Karpas-422 (cell line): ENCODE data around the gene RNF4. TPM values are rescaled to one million over a fixed set of nuclear protein-coding genes. Genes with fewer than 3 reads are reported as not detected.

Experiments
- DNase-seq: peaks from one replicate; pipeline ENCODE4 v3.0.0-alpha.2; 2015
- H2AFZ ChIP-seq: fragments of 200-600 bp; sonication (generic); 2 replicates; pipeline ENCODE4 v1.6.1; 2014; ENCODE audit warnings: antibody characterized with exemption, low read length, mixed read lengths
- H3K27ac ChIP-seq: fragments of 200-600 bp; sonication (generic); 2 replicates; pipeline ENCODE4 v1.5.1; 2014; ENCODE audit warnings: mild to moderate bottlenecking, low read length, moderate library complexity
- H3K27me3 ChIP-seq: fragments of 200-600 bp; sonication (generic); 2 replicates; pipeline ENCODE4 v1.6.1; 2014; ENCODE audit warnings: low read length, mixed read lengths
- H3K36me3 ChIP-seq: fragments of 200-600 bp; sonication (generic); 2 replicates; pipeline ENCODE4 v1.6.1; 2014; ENCODE audit warnings: low read length, mixed read lengths; ENCODE audit not compliant: insufficient read depth
- H3K4me1 ChIP-seq: fragments of 200-600 bp; sonication (generic); 2 replicates; pipeline ENCODE4 v1.6.1; 2014; ENCODE audit warnings: mild to moderate bottlenecking, low read length, mixed read lengths
- H3K4me2 ChIP-seq: fragments of 200-600 bp; sonication (generic); 2 replicates; pipeline ENCODE4 v1.6.1; 2014; ENCODE audit warnings: low read length, low read depth, mild to moderate bottlenecking; ENCODE audit not compliant: poor library complexity, severe bottlenecking
- H3K4me3 ChIP-seq: fragments of 200-600 bp; sonication (generic); 2 replicates; pipeline ENCODE4 v1.5.1; 2014; ENCODE audit warnings: mild to moderate bottlenecking, antibody characterized with exemption, low read length, mixed read lengths
- H3K79me2 ChIP-seq: fragments of 200-600 bp; sonication (generic); 2 replicates; pipeline ENCODE4 v1.6.1; 2014; ENCODE audit warnings: mild to moderate bottlenecking, low read length, mixed read lengths
- H3K9ac ChIP-seq: fragments of 200-600 bp; sonication (generic); 2 replicates; pipeline ENCODE4 v1.6.0; 2014; ENCODE audit warnings: low read length
- H3K9me2 ChIP-seq: fragments of 200-600 bp; sonication (generic), shearing (Covaris generic); replicated peaks from 2 replicates; pipeline ENCODE4 v1.6.0; 2014; ENCODE audit warnings: mild to moderate bottlenecking, low read length, moderate library complexity; ENCODE audit not compliant: insufficient read depth
- H3K9me3 ChIP-seq: fragments of 300-700, 200-600 bp; sonication (generic); 2 replicates; pipeline ENCODE4 v1.6.1; 2014; ENCODE audit warnings: low read length, mixed read lengths
- H4K20me1 ChIP-seq: fragments of 200-600 bp; sonication (generic); 2 replicates; pipeline ENCODE4 v1.6.1; 2014; ENCODE audit warnings: mild to moderate bottlenecking, antibody characterized with exemption, low read length, low read depth; ENCODE audit not compliant: insufficient read depth
- total RNA-seq: library from RNA; depleted of rRNA; stranded (reverse); fragments of >200 nt; shearing (Covaris generic); gene quantifications from 2 replicates; pipeline ENCODE4 v1.2.3, GENCODE V29; 2014; ENCODE audit warnings: low replicate concordance

The RNF4 gene
- total RNA-seq, 1 experiment from 2014 or later = 84.8 TPM

DNA sequence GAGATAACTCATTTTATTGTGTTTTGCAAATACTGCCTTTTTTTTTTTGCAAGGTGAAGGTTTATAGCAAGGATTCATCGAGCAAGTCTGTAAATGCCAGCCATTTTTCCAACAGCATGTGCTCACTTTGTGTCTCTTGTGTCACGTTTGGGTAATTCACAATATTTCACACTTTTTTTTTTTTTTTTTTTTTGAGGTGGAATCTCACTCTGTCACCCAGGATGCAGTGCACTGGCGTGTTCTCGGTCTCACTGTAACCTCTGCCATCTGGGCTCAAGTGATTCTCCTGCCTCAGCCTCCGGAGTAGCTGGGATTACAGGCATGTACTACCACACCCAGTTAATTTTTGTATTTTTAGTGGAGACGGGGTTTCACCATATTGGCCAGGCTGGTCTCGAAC is 1.9 kb downstream of the RNF4 start:
- peaks cover 81% of the 10 kb centered on the region for H3K79me2 ChIP-seq
- no peaks in the 10 kb centered on the region for H3K9me3 ChIP-seq
- peaks cover 37% of the 10 kb centered on the region for H4K20me1 ChIP-seq
- no peak overlapping the region for H3K27ac ChIP-seq
- H2AFZ ChIP-seq = no peak overlapping the region
- DNase-seq = no peak
- H3K9ac ChIP-seq = peak overlapping the region; percentile 99
- H3K27me3 ChIP-seq = no peaks in the 10 kb centered on the region
- H3K4me3 ChIP-seq = peak overlapping the region; percentile 88
- peaks cover 34% of the 10 kb centered on the region for H3K36me3 ChIP-seq
- H3K9me2 ChIP-seq = no peaks in the 10 kb centered on the region
- peak overlapping the region; percentile 86 for H3K4me2 ChIP-seq
- peaks cover 20% of the 10 kb centered on the region for H3K4me1 ChIP-seq

DNA sequence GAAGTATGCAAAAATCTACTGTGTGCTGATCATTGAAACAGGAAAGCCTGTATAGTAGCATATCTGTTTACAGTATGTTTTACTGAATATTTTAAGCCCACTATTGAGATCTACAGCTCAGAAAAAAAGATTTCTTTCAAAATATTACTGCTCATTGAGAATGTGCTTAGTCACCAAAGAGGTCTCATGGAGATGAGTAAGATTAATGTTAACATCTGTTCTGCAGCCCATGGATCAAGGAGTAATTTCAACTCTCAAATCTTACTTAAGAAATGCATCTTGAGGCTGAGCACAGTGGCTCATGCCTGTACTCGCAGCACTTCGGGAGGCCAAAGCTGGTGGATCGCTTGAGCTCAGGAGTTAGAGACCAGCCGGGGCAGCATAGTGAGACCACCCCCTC is 3.3 kb downstream of the RNF4 start:
- Histone ChIP-seq H3K9me3 (no peaks in the 10 kb centered on the region), H3K27ac (no peak overlapping the region), H3K79me2 (peaks cover 95% of the 10 kb centered on the region), H3K9me2 (no peaks in the 10 kb centered on the region), H3K4me1 (peaks cover 33% of the 10 kb centered on the region), H4K20me1 (peaks cover 51% of the 10 kb centered on the region), H3K9ac (no peak overlapping the region), H3K4me3 (no peak overlapping the region), H3K27me3 (no peaks in the 10 kb centered on the region), H3K36me3 (peaks cover 38% of the 10 kb centered on the region), H3K4me2 (no peak overlapping the region), H2AFZ (no peak overlapping the region)
- no peak for DNase-seq

DNA sequence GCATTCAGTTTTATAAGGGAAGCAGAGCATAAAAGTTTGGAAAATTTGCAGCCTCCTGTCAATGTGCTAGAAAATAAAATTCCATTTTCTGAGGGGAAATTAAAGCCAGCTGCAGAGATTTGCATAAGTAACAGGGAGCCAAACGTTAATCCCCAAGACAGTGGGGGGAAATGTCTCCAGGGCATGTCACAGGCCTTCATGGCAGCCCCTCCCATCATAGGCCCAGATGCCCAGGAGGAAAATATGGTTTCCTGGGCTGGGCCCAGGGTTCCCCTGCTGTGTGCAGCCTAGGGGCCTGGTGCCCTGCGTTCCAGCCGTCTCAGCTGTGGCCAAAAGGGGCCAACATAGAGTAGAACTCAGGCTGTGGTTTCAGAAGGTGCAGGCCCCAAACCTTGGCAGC is 9.3 kb downstream of the RNF4 start:
- H4K20me1 ChIP-seq = peaks cover 73% of the 10 kb centered on the region
- H3K4me3 ChIP-seq = no peak overlapping the region
- no peaks in the 10 kb centered on the region for H3K9me3 ChIP-seq
- H3K27me3 ChIP-seq = no peaks in the 10 kb centered on the region
- no peaks in the 10 kb centered on the region for H3K9me2 ChIP-seq
- no peak for DNase-seq
- no peak overlapping the region for H2AFZ ChIP-seq
- peak overlapping the region; percentile 28; the same call in 1 of the 2 replicates for H3K27ac ChIP-seq
- H3K9ac ChIP-seq = no peak overlapping the region
- H3K4me2 ChIP-seq = peak overlapping the region; percentile 50
- H3K4me1 ChIP-seq = peaks cover 76% of the 10 kb centered on the region
- H3K36me3 ChIP-seq = peaks cover 9% of the 10 kb centered on the region; the same call in 1 of the 2 replicates
- peaks cover 100% of the 10 kb centered on the region for H3K79me2 ChIP-seq

DNA sequence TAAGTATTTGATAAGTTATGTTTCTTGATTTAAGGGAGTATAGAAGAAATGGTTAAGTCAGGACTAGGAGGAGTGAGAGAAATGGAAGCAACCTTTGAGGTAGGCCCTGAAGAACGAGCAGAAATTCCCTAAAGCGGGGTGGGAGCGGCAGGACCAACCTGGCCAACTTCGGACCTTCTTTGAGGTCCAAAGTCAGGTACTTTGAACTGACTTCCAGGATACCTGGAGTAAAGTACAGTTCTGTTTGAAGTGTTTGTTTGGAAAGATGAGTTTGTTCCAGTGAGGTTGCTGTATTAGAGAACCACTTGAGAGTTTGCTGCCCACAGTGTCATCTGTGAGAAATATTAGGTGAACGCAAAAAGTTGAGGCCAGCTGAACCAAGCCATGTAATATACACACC is 11.7 kb downstream of the RNF4 start:
- Histone ChIP-seq H3K4me1 (peaks cover 98% of the 10 kb centered on the region), H4K20me1 (peaks cover 90% of the 10 kb centered on the region), H3K79me2 (peaks cover 99% of the 10 kb centered on the region), H3K9ac (no peak overlapping the region), H3K27ac (no peak overlapping the region), H3K9me2 (no peaks in the 10 kb centered on the region), H3K4me3 (no peak overlapping the region), H3K9me3 (no peaks in the 10 kb centered on the region), H3K4me2 (peak overlapping the region; percentile 24), H2AFZ (no peak overlapping the region), H3K27me3 (no peaks in the 10 kb centered on the region), H3K36me3 (peaks cover 4% of the 10 kb centered on the region; the same call in 1 of the 2 replicates)
- no peak for DNase-seq

DNA sequence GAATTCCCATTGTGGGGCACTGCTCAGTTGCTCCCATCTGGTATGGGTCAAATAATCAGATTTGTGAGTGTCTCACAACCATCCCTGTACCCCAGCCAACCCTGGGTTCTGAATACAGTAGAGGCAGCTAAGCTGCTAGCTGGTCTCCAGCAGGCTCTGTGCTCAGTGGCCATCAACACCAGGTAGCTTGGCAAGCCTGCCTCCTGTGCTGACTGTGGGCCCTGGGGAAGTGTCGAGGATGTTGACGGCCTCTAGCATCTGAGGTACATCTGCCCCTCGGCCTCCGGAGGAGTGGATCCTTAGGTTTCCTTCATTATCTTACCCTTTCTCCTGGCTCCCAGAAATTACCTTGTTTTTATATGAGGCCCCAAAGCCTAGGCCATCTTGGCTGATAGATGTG is 13.3 kb downstream of the RNF4 start:
- Histone ChIP-seq H4K20me1 (peaks cover 90% of the 10 kb centered on the region), H3K27me3 (no peaks in the 10 kb centered on the region), H3K4me3 (no peak overlapping the region; the same call in 1 of the 2 replicates), H2AFZ (no peak overlapping the region), H3K9me2 (no peaks in the 10 kb centered on the region), H3K9ac (peak overlapping the region; percentile 36), H3K4me2 (peak overlapping the region; percentile 28), H3K36me3 (no peaks in the 10 kb centered on the region), H3K27ac (peak overlapping the region; percentile 58), H3K9me3 (no peaks in the 10 kb centered on the region), H3K4me1 (peaks cover 86% of the 10 kb centered on the region), H3K79me2 (peaks cover 99% of the 10 kb centered on the region)
- no peak for DNase-seq

DNA sequence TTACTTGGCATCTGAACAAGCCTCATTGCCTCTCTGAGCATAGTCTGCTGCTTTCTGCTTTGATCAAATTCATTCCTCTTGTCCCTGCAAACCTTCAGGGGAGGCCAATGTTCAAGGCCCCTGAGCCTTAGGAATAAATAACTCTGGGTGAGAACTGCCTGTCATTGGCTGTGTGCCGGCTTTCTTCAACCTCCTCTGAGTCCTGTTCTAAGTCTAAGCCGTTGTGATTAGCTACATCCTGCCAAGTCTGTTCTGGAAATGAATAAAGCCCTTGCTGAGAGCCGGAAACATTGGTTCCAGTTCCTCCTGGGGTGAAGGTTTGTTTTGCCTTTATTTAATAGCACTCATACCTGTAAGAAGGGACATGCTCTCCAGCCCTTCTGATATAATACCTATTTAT is 13.8 kb downstream of the RNF4 start:
- DNase-seq = peak; percentile 67
- Histone ChIP-seq H3K9ac (peak overlapping the region; percentile 36), H3K36me3 (no peaks in the 10 kb centered on the region)

DNA sequence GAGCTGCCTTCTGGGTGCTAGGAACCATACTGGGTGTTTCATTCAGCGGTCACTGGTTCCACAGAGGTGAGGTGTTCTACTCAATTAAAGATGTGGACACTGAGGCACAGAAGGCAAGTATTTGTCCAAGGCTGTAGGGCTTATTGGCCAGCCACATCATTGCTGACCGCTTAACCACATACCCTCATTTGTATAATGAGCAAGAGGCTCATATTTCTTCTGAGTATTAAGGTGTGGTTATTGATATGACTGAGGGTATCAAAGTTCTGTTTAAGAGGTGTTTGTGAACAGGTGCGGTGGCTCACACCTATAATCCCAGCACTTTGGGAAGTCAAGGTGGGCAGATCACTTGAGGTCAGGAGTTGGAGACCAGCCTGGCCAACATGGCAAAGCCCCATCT is 14.3 kb downstream of the RNF4 start:
- H3K9me3 ChIP-seq = no peaks in the 10 kb centered on the region
- H3K9me2 ChIP-seq = no peaks in the 10 kb centered on the region
- no peaks in the 10 kb centered on the region for H3K36me3 ChIP-seq
- H3K9ac ChIP-seq = no peak overlapping the region
- H3K27ac ChIP-seq = peak overlapping the region; percentile 58; the same call in 1 of the 2 replicates
- H3K4me2 ChIP-seq = peak overlapping the region; percentile 28
- no peak for DNase-seq
- H4K20me1 ChIP-seq = peaks cover 91% of the 10 kb centered on the region
- peaks cover 99% of the 10 kb centered on the region for H3K79me2 ChIP-seq
- peaks cover 76% of the 10 kb centered on the region for H3K4me1 ChIP-seq
- H3K4me3 ChIP-seq = no peak overlapping the region
- H3K27me3 ChIP-seq = no peaks in the 10 kb centered on the region
- no peak overlapping the region for H2AFZ ChIP-seq

More for the DNA sequence above, 13.8 kb downstream of the RNF4 start:
- Histone ChIP-seq H3K27me3 (no peaks in the 10 kb centered on the region), H4K20me1 (peaks cover 90% of the 10 kb centered on the region), H3K27ac (peak overlapping the region; percentile 58), H2AFZ (no peak overlapping the region), H3K9me2 (no peaks in the 10 kb centered on the region), H3K4me2 (peak overlapping the region; percentile 28), H3K9me3 (no peaks in the 10 kb centered on the region), H3K79me2 (peaks cover 99% of the 10 kb centered on the region), H3K4me3 (no peak overlapping the region; the same call in 1 of the 2 replicates), H3K4me1 (peaks cover 81% of the 10 kb centered on the region)

DNA sequence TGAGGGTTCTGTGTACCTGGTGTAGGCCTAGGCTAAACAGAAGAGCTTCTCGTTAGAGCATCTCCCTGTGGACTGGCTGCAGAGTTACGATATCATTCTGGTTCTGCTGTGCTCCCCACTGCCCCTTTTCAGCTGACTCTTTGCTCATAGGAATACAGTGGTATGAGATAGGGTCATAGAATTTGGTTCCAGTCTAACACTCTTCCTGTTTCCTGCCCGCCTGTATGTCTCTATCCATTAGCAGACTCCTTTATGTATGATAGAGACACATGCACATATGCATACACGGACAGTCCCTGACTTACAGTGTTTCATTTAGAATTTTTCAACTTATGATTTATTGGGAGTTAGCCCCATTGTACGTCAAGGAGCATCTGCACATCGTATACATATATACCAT is 15.3 kb downstream of the RNF4 start:
- Histone ChIP-seq H3K9me3 (no peaks in the 10 kb centered on the region), H3K9me2 (no peaks in the 10 kb centered on the region), H3K9ac (no peak overlapping the region), H3K4me2 (peak overlapping the region; percentile 54), H3K4me1 (peaks cover 66% of the 10 kb centered on the region), H3K27ac (peak overlapping the region; percentile 63), H4K20me1 (peaks cover 89% of the 10 kb centered on the region), H3K4me3 (peak overlapping the region; percentile 10; the same call in 1 of the 2 replicates), H3K36me3 (peaks cover 3% of the 10 kb centered on the region; the same call in 1 of the 2 replicates), H2AFZ (no peak overlapping the region), H3K27me3 (no peaks in the 10 kb centered on the region), H3K79me2 (peaks cover 98% of the 10 kb centered on the region)
- DNase-seq = peak; percentile 59
